ENCODE measurements around the gene PTPRA.
"Not testable (repeated sequence)": the region's sequence is repeated elsewhere in the genome, so short reads cannot be mapped to it uniquely, and the experiment has no call there.

The PTPRA gene

GRCh38 chr20:3070725-3071124, 197.4 kb downstream of the PTPRA start:
- TF ChIP-seq CTCF (IDR thresholded peaks at IDR 0.05; ENCODE audit: extremely low read depth, missing control alignments), result no peak

GRCh38 chr20:3071266-3071609, 198.0 kb downstream of the PTPRA start:
- TF ChIP-seq CTCF (IDR thresholded peaks at IDR 0.05; ENCODE audit: extremely low read depth, missing control alignments), result no peak
- peak; percentile 4 for DNase-seq (ENCODE audit: low spot score)

More at GRCh38 chr20:3070725-3071124, 197.4 kb downstream of the PTPRA start:
- DNase-seq (ENCODE audit: low spot score), result no peak

- no peak for TF ChIP-seq CTCF (IDR thresholded peaks at IDR 0.05; ENCODE audit: extremely low read depth, missing control alignments)
- DNase-seq (ENCODE audit: low spot score), result peak; percentile 62
These were observed 198.6 kb downstream of the PTPRA start, which contains the start of gene OXT for GRCh38 chr20:3071610-3072529. TSS of gene OXT (plus strand) at chr20:3071620. CDS start at chr20:3071656, 36 bp downstream.

- TF ChIP-seq CTCF (IDR thresholded peaks at IDR 0.05; ENCODE audit: extremely low read depth, missing control alignments), result no peak
- DNase-seq (ENCODE audit: low spot score), result peak; percentile 1
These were observed 199.4 kb downstream of the PTPRA start for GRCh38 chr20:3072530-3073250.

GRCh38 chr20:3073251-3073643, 200.0 kb downstream of the PTPRA start:
- not testable (repeated sequence) for DNase-seq (ENCODE audit: low spot score)

- TF ChIP-seq CTCF (IDR thresholded peaks at IDR 0.05; ENCODE audit: extremely low read depth, missing control alignments), result no peak
- peak; percentile 1 for DNase-seq (ENCODE audit: low spot score)
These were observed 201.5 kb downstream of the PTPRA start for GRCh38 chr20:3074812-3075211.

- not testable (repeated sequence) for DNase-seq (ENCODE audit: low spot score)
These were observed 202.0 kb downstream of the PTPRA start for GRCh38 chr20:3075315-3075714.

GRCh38 chr20:3077618-3078134, 204.4 kb downstream of the PTPRA start:
- peak; percentile 8 for DNase-seq (ENCODE audit: low spot score)
- no peak for TF ChIP-seq CTCF (IDR thresholded peaks at IDR 0.05; ENCODE audit: extremely low read depth, missing control alignments)
